Nephron progenitor cell (in vitro differentiated cells): ENCODE results near the gene TMEM40.

ENCODE experiments used
- DNase-seq: peaks from one replicate; pipeline ENCODE4 v3.0.0; 2021
- H3K27ac Mint-ChIP-seq: 2 replicates; pipeline ENCODE4 v1.8.0; 2021; ENCODE audit warnings: mild to moderate bottlenecking, moderate library complexity, mixed read lengths
- H3K27me3 Mint-ChIP-seq: 2 replicates; pipeline ENCODE4 v1.8.0; 2021; ENCODE audit warnings: mild to moderate bottlenecking, low read depth, mixed read lengths; ENCODE audit not compliant: poor library complexity
- H3K36me3 Mint-ChIP-seq: 2 replicates; pipeline ENCODE4 v1.8.0; 2021; ENCODE audit warnings: low read depth, mixed read lengths
- H3K4me1 Mint-ChIP-seq: 2 replicates; pipeline ENCODE4 v1.8.0; 2021; ENCODE audit warnings: mixed read lengths
- H3K4me3 Mint-ChIP-seq: 2 replicates; pipeline ENCODE4 v1.8.0; 2021; ENCODE audit warnings: mild to moderate bottlenecking, moderate library complexity, mixed read lengths
- H3K9me3 Mint-ChIP-seq: 2 replicates; pipeline ENCODE4 v1.8.0; 2021; ENCODE audit warnings: mild to moderate bottlenecking, moderate library complexity, mixed read lengths
- TF ChIP-seq, protein P1 (sequence below): fragments of 200-600 bp; sonication (generic); IDR thresholded peaks from 2 replicates; pipeline ENCODE4 v1.5.0; 2021; ENCODE audit warnings: antibody characterized with exemption

The TMEM40 gene

DNA sequence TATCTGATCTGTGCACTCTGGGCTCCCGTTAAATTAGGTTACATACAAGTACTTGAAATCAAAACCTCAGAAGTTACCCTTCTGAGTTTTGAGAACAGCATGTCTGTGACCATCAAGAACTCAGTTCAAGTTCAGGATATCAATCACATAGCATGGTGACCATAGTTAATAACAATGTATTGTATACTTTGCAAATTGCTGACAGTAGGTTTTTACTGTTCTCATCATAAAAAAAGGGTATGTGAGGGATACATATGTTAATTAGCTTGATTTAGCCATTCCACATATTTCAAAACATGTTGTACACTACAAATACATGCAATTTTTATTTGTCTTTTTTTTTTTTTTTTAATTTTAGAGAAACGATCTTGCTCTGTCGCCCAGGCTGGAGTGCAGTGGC, 25.5 kb downstream of the TMEM40 start:
- peaks cover 16% of the 10 kb centered on the region for H3K4me1 Mint-ChIP-seq
- DNase-seq = no peak
- H3K27ac Mint-ChIP-seq = no peak overlapping the region
- peaks cover 8% of the 10 kb centered on the region for H3K9me3 Mint-ChIP-seq
- TF ChIP-seq, protein P1, sequence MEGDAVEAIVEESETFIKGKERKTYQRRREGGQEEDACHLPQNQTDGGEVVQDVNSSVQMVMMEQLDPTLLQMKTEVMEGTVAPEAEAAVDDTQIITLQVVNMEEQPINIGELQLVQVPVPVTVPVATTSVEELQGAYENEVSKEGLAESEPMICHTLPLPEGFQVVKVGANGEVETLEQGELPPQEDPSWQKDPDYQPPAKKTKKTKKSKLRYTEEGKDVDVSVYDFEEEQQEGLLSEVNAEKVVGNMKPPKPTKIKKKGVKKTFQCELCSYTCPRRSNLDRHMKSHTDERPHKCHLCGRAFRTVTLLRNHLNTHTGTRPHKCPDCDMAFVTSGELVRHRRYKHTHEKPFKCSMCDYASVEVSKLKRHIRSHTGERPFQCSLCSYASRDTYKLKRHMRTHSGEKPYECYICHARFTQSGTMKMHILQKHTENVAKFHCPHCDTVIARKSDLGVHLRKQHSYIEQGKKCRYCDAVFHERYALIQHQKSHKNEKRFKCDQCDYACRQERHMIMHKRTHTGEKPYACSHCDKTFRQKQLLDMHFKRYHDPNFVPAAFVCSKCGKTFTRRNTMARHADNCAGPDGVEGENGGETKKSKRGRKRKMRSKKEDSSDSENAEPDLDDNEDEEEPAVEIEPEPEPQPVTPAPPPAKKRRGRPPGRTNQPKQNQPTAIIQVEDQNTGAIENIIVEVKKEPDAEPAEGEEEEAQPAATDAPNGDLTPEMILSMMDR = no peak
- H3K36me3 Mint-ChIP-seq = no peaks in the 10 kb centered on the region
- no peak overlapping the region for H3K4me3 Mint-ChIP-seq
- H3K27me3 Mint-ChIP-seq = peaks cover 7% of the 10 kb centered on the region

DNA sequence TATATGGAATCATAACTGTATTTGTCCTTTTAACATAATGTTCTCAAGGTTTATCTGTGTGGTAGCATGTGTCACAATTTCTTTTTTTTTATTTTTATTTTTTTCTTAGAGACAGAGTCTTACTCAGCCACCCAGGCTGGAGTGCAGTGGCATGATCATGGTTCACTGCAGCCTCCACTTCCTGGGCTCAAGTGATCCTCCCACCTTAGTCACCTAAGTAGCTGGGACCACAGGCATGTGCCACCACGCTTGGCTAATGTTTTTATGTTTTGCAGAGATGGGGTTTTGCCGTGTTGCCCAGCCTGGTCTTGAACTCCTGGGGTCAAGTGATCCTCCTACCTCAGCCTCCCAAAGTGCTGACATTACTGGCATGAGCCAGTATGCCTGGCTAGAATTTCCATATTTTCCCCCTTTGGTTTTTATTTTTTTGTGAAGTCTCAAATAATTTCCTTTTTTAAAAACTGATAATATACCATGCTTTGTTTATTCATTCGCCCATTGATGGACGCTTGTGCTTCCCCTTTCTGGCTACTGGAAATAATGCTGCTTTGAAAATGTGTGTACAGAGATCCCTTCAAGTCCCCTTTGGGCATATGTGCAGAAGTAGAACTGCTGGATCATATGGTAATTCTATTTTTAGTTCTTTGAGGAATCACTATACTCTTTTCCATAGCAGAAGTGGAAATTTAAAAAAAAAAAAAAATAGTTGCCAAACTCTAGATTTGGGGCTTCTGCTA, 28.4 kb downstream of the TMEM40 start:
- no peaks in the 10 kb centered on the region for H3K36me3 Mint-ChIP-seq
- peak overlapping the region; percentile 5 for H3K27ac Mint-ChIP-seq
- H3K4me1 Mint-ChIP-seq = peaks cover 18% of the 10 kb centered on the region
- no peak for DNase-seq
- peaks cover 8% of the 10 kb centered on the region for H3K9me3 Mint-ChIP-seq
- TF ChIP-seq, protein P1 = no peak
- H3K27me3 Mint-ChIP-seq = peaks cover 7% of the 10 kb centered on the region
- H3K4me3 Mint-ChIP-seq = no peak overlapping the region

DNA sequence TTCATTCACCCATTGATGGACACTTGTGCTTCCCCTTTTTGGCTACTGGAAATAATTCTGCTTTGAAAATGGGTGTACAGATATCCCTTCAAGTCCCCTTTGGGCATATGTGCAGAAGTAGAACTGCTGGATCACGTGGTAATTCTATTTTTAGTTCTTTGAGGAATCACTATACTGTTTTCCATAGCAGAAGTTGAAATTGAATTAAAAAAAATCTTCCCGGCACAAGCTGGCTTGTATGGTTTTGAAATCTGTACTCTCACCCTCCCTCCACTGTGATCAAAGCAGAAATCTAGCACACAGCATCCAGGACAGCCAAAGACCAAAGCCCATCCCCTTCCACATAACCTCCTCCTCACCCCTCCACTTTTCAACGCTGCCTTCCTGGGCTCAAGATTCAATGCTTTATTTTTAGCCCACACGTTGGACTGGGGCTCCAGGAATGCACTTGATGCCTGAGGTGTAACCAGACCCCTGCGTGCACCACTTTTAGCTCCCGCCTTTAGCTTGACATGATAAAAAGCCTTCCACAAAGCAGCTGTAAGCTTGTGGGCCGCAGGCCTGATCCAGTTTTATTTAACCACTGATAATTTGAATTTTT, 29.9 kb downstream of the TMEM40 start:
- Mint-ChIP-seq H3K36me3 (no peaks in the 10 kb centered on the region), H3K4me1 (peaks cover 18% of the 10 kb centered on the region), H3K27me3 (peaks cover 6% of the 10 kb centered on the region), H3K9me3 (peaks cover 8% of the 10 kb centered on the region), H3K27ac (peak overlapping the region; percentile 60), H3K4me3 (no peak overlapping the region)
- TF ChIP-seq, protein P1 = no peak
- DNase-seq = peak; percentile 41

DNA sequence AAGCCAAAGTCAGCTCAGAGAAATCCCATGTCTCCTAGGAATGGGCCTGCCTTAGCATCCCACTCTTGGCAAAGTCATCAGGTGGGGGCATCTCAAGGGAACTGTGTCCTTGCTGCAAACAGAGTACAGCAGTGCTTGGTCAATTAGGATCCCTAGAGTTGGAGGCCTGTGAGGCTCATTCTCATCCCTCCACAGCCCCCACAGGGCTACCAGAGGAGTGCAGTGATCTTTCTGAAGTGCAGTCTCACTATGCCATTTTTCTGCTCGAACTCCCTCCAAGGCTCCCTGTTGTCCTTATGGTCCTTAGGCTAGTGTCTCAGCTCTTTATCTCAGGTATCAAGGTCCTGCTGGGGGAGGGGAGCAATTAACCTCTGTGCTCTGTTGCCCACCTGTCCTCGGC, 31.1 kb downstream of the TMEM40 start:
- peaks cover 6% of the 10 kb centered on the region for H3K27me3 Mint-ChIP-seq
- no peak overlapping the region for H3K27ac Mint-ChIP-seq
- H3K36me3 Mint-ChIP-seq = no peaks in the 10 kb centered on the region
- no peak for DNase-seq
- peaks cover 8% of the 10 kb centered on the region for H3K9me3 Mint-ChIP-seq
- TF ChIP-seq, protein P1 = no peak
- H3K4me3 Mint-ChIP-seq = no peak overlapping the region
- peaks cover 18% of the 10 kb centered on the region for H3K4me1 Mint-ChIP-seq

DNA sequence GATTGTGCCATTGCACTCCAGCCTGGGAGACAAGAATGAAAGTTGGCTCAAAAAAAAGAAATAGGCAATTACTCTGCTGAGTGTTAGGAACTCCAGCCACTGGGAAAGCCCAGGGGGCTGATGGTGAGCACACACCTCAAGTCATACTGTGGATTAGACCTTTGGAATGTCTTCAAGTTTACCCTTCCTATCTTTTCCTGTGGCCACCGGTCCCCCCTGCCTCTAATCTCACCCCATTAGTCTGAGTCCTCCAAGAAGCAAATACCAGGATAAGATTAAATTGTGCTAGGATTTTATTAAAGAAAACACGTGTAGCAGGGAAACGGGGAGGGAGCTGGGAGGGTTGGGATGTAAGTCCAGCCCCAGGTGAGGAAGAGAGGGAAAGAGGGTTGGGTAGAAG, 31.6 kb downstream of the TMEM40 start:
- TF ChIP-seq, protein P1 = no peak
- Mint-ChIP-seq H3K27me3 (peaks cover 6% of the 10 kb centered on the region), H3K9me3 (peaks cover 4% of the 10 kb centered on the region), H3K4me3 (no peak overlapping the region), H3K4me1 (peaks cover 18% of the 10 kb centered on the region), H3K27ac (no peak overlapping the region), H3K36me3 (no peaks in the 10 kb centered on the region)
- DNase-seq = no peak

DNA sequence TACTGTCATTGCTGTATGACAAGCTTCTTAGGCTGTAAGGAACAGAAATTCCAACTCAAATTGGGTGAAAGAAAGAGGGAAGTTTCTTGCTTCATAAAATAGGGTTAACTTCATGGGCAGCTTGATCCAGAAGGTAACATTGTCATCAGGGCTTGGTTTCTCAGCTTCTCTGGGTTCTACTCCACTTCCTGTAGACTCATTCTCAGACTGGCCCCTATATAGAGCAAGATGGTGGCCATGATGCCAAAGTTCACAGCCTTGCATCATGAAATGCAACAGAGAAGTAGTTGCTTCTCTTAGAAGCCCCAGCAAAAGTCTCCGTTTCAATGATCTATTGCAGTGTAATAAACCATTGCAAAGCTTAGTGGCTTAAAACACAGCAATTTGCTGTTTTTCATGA, 33.6 kb downstream of the TMEM40 start:
- DNase-seq = no peak
- TF ChIP-seq, protein P1 = no peak
- H3K4me1 Mint-ChIP-seq = peaks cover 17% of the 10 kb centered on the region

More for the DNA sequence above, 33.6 kb downstream of the TMEM40 start:
- Mint-ChIP-seq H3K36me3 (no peaks in the 10 kb centered on the region), H3K27me3 (peaks cover 7% of the 10 kb centered on the region), H3K27ac (no peak overlapping the region), H3K4me3 (no peak overlapping the region), H3K9me3 (no peaks in the 10 kb centered on the region)
